ENCODE results near the gene MAML3. TPM values are rescaled to one million over a fixed set of nuclear protein-coding genes. Genes with fewer than 3 reads are reported as not detected.

The MAML3 gene
- total and polyA plus RNA-seq, 2 of the 13 experiments (the other 11 are each of a cell fraction or from before 2014, with no cell fraction given): 0.05 to 0.13 TPM

DNA sequence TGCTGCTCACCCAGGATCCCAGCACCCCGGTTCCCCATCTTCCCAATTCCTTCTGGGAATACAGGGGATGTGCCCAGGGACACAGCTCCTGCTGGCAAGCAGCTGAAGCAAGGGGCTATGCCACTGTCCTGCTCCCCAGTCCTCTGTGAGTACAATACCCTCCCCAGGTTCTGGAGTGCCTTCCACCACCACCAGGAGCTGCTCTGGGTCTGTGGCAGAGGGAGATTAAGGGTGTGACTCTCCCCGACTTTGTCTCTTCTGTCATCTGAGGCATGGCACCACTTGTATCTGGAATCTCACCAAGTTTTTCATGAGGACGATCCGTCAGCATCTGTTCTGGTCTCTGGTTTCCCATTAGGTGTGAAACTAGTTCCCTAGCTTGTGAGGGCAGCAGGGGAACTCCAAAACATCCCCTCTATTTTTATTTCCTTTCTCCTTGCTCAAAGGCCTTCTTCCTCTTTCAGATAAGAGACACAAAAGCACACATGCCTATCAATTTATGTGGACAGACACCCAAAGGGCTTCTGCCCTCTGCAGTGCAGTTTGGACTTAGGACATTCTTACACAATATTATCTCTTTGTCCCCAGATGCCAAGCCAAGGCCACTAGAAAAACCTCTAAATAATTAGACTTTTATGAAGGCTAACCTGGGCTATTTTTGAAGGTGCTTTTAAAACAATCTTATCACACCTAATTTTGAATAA lies 461.5 kb downstream of the MAML3 start (continued):
- TF ChIP-seq ZNF687 (CRISPR knock-in tag; IDR thresholded peaks at IDR 0.05) (peak; percentile 79), RARA (CRISPR knock-in tag; IDR thresholded peaks at IDR 0.05) (peak; percentile 90), MYC (CRISPR knock-in tag; IDR thresholded peaks at IDR 0.05; ENCODE audit: borderline replicate concordance) (0 out of 2 replicates have a peak, but pooled peaks have one; percentile 42), AKAP8 (CRISPR knock-in tag; IDR thresholded peaks at IDR 0.05) (0 out of 2 replicates have a peak, but pooled peaks have one; percentile 46), FOXO1 (CRISPR knock-in tag; IDR thresholded peaks at IDR 0.05) (peak; percentile 87), SIN3A (IDR thresholded peaks at IDR 0.05; ENCODE audit: borderline replicate concordance, low read depth, low read length) (0 out of 2 replicates have a peak, but pooled peaks have one; percentile 55), ZNF34 (CRISPR knock-in tag; IDR thresholded peaks at IDR 0.05; ENCODE audit: borderline replicate concordance) (0 out of 2 replicates have a peak, but pooled peaks have one; percentile 37), PRMT3 (CRISPR knock-in tag; IDR thresholded peaks at IDR 0.05; ENCODE audit: borderline replicate concordance, low read depth) (no peak), ETV5 (CRISPR knock-in tag; IDR thresholded peaks at IDR 0.05; ENCODE audit: borderline replicate concordance) (peak; percentile 89; the same call in 1 of the 2 replicates), KLF6 (CRISPR knock-in tag; IDR thresholded peaks at IDR 0.05) (no peak), ZNF652 (CRISPR knock-in tag; IDR thresholded peaks at IDR 0.05; ENCODE audit: borderline replicate concordance, low read depth) (peak; percentile 47; the same call in 1 of the 2 replicates), LCORL (IDR thresholded peaks at IDR 0.05) (peak; percentile 59), LCORL (CRISPR knock-in tag; IDR thresholded peaks at IDR 0.05) (peak; percentile 70), ARID4A (CRISPR knock-in tag; IDR thresholded peaks at IDR 0.05; ENCODE audit: borderline replicate concordance) (no peak), ZNF441 (CRISPR knock-in tag; IDR thresholded peaks at IDR 0.05; ENCODE audit: borderline replicate concordance) (0 out of 2 replicates have a peak, but pooled peaks have one; percentile 59), NR2F6 (IDR thresholded peaks at IDR 0.05) (peak; percentile 88), NR2F6 (CRISPR knock-in tag; IDR thresholded peaks at IDR 0.05) (peak; percentile 81)
- TF ChIP-seq, protein P1, sequence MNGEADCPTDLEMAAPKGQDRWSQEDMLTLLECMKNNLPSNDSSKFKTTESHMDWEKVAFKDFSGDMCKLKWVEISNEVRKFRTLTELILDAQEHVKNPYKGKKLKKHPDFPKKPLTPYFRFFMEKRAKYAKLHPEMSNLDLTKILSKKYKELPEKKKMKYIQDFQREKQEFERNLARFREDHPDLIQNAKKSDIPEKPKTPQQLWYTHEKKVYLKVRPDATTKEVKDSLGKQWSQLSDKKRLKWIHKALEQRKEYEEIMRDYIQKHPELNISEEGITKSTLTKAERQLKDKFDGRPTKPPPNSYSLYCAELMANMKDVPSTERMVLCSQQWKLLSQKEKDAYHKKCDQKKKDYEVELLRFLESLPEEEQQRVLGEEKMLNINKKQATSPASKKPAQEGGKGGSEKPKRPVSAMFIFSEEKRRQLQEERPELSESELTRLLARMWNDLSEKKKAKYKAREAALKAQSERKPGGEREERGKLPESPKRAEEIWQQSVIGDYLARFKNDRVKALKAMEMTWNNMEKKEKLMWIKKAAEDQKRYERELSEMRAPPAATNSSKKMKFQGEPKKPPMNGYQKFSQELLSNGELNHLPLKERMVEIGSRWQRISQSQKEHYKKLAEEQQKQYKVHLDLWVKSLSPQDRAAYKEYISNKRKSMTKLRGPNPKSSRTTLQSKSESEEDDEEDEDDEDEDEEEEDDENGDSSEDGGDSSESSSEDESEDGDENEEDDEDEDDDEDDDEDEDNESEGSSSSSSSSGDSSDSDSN (CRISPR knock-in tag; IDR thresholded peaks at IDR 0.05): no peak
- TF ChIP-seq, protein P2, sequence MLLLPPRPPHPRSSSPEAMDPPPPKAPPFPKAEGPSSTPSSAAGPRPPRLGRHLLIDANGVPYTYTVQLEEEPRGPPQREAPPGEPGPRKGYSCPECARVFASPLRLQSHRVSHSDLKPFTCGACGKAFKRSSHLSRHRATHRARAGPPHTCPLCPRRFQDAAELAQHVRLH (CRISPR knock-in tag; IDR thresholded peaks at IDR 0.05; ENCODE audit: borderline replicate concordance, low read depth): 0 out of 2 replicates have a peak, but pooled peaks have one; percentile 34

Data from HepG2 (cell line).